T-cell (primary cell): ENCODE results near the gene OGDH. TPM values are rescaled to one million over a fixed set of nuclear protein-coding genes. Genes with fewer than 3 reads are reported as not detected.

ENCODE experiments used
- ATAC-seq, 4 experiments: fragments of 200-7000 bp in 3 of 4; fragments of 150-1000 bp in 1 of 4; cut with Tn5 transposase; replicated peaks in 1 of 4; 1 replicate in 3 of 4; 2 replicates in 1 of 4; pipeline ENCODE4 v1.10.0; 2021; ENCODE audit warnings: moderate library complexity in 3 of 4, mild to moderate bottlenecking in 2 of 4, moderate number of reproducible peaks in 1 of 4
- CTCF ChIA-PET, 2 donors: fragments of 300-600 bp; sonication (Branson Sonifier 250); formaldehyde crosslinking; loops; one replicate each; lab custom pipeline; 2022; ENCODE audit warnings: antibody characterized with exemption in 2 of 2; lab: Charles Lee
- POLR2A ChIA-PET, 2 donors: fragments of 300-600 bp; sonication (Branson Sonifier 250); formaldehyde crosslinking; loops; one replicate each; lab custom pipeline; 2022; ENCODE audit warnings: antibody characterized with exemption in 2 of 2; lab: Charles Lee
- DNase-seq, 35 experiments: peaks; one replicate each; pipeline versions ENCODE4 v3.0.0 to v3.0.0-alpha.2; 2013 to 2023
- H3K27ac ChIP-seq: one replicate; pipeline ENCODE4 v1.5.1; 2013; ENCODE audit warnings: low read length
- H3K27me3 ChIP-seq, 2 experiments: replicated peaks in 1 of 2; 1 replicate in 1 of 2; 2 replicates in 1 of 2; pipeline versions ENCODE4 v1.6.1 to v1.7.0; 2013; ENCODE audit warnings: low read length in 1 of 2, mixed read lengths in 1 of 2; ENCODE audit not compliant: control insufficient read depth in 2 of 2, insufficient read depth in 2 of 2; ENCODE audit errors: extremely low read depth in 1 of 2
- H3K36me3 ChIP-seq, 2 donors: 1 replicate in 1 of 2; 2 replicates in 1 of 2; pipeline versions ENCODE4 v1.6.1 to v1.7.0; 2013; ENCODE audit warnings: low read length in 1 of 2; ENCODE audit not compliant: control insufficient read depth in 2 of 2, insufficient read depth in 1 of 2; ENCODE audit errors: extremely low read depth in 1 of 2
- H3K4me1 ChIP-seq, 2 experiments: 1 replicate in 1 of 2; 2 replicates in 1 of 2; pipeline versions ENCODE4 v1.6.1 to v1.7.0; 2013; ENCODE audit warnings: low read length in 2 of 2, mixed read lengths in 1 of 2; ENCODE audit not compliant: insufficient read depth in 2 of 2, control insufficient read depth in 1 of 2; ENCODE audit errors: extremely low read depth in 1 of 2
- H3K4me3 ChIP-seq, 2 donors: 1 replicate in 1 of 2; 2 replicates in 1 of 2; pipeline versions ENCODE4 v1.5.1 to v1.7.0; 2013; ENCODE audit warnings: mild to moderate bottlenecking in 2 of 2, low read length in 1 of 2, moderate library complexity in 1 of 2; ENCODE audit not compliant: control insufficient read depth in 1 of 2; ENCODE audit errors: extremely low read depth in 1 of 2
- H3K9me3 ChIP-seq: 2 replicates; pipeline ENCODE4 v1.7.0; 2013
- H3K27ac Mint-ChIP-seq, 2 donors: one replicate each; pipeline ENCODE4 v1.8.0; 2020 to 2021; ENCODE audit warnings: mild to moderate bottlenecking in 2 of 2, mixed read lengths in 2 of 2
- H3K27me3 Mint-ChIP-seq, 2 donors: one replicate each; pipeline ENCODE4 v1.8.0; 2021 to 2022; ENCODE audit warnings: mixed read lengths in 2 of 2
- H3K36me3 Mint-ChIP-seq: one replicate; pipeline ENCODE4 v1.8.0; 2021; ENCODE audit warnings: mixed read lengths
- H3K4me1 Mint-ChIP-seq, 3 donors: one replicate each; pipeline ENCODE4 v1.8.0; 2020 to 2022; ENCODE audit warnings: mixed read lengths in 3 of 3, mild to moderate bottlenecking in 1 of 3
- H3K4me3 Mint-ChIP-seq, 3 donors: one replicate each; pipeline ENCODE4 v1.8.0; 2020 to 2022; ENCODE audit warnings: mild to moderate bottlenecking in 3 of 3, mixed read lengths in 3 of 3, moderate library complexity in 3 of 3
- H3K9me3 Mint-ChIP-seq, 3 donors: one replicate each; pipeline ENCODE4 v1.8.0; 2020 to 2022; ENCODE audit warnings: mixed read lengths in 3 of 3
- WGBS: methylation state at CpG from one replicate; pipeline ENCODE4 v1.1.5; 2013; ENCODE audit warnings: missing lambda C conversion rate; ENCODE audit not compliant: insufficient coverage; 5-methylcytosine and 5-hydroxymethylcytosine counted together
- total RNA-seq, 35 experiments: library from RNA in 6 of 35; stranded (reverse) in 6 of 35; fragments of 120-200 nt in 1 of 35; gene quantifications; one replicate each; pipeline versions ENCODE4 v1.2.1 to v1.2.4 and lab custom pipeline; 2013 to 2026

The OGDH gene
- total RNA-seq, 5 donors from 2014 or later (not counting 1 experiment from before 2014, with no cell fraction given) = 58.9 to 113 (median 108) TPM

DNA sequence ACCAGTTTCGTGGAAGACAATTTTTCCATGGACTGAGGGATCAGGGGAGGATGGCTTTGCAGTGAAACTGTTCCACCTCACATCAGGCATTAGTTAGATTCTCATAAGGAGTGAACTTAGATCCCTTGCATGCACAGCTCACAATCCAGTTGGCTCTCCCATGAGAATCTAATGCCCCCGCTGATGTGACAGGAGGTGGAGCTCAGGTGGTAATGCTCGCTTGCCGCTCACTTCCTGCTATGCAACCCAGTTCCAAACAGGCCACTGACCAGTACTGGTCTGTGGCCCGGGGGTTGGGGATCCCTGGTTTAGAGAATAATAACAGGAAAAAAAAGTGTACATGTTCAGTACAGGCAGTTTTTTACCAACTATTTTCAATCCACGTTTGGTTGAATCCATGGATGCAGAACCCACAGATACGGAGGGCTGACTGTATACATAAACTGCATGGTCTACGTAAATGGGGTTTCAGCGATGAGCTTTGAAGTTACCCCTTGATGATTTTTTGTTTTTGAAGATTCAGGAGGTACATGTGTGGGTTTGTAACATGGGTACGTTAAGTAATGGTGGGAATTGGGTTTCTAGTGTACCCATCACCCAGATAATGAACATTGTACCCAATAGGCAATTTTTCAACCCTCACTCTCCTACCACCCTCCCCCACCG, 24.5 kb downstream of the OGDH start:
- no peaks in the 10 kb centered on the region for H3K27me3 Mint-ChIP-seq
- POLR2A ChIA-PET = interaction anchor here (1.0 to 1.7 kb wide), 5 partner anchors 9 to 217 kb away, joined by 3 to 20 read pairs (median 4); partner anchors contain the start of genes DDX56 (in 1 of the 2), H2AZ2 (in 1 of the 2) and OGDH (in 1 of the 2)
- ATAC-seq = peak in 3 of 4 experiments; percentile 10 to 51 (median 25)

DNA sequence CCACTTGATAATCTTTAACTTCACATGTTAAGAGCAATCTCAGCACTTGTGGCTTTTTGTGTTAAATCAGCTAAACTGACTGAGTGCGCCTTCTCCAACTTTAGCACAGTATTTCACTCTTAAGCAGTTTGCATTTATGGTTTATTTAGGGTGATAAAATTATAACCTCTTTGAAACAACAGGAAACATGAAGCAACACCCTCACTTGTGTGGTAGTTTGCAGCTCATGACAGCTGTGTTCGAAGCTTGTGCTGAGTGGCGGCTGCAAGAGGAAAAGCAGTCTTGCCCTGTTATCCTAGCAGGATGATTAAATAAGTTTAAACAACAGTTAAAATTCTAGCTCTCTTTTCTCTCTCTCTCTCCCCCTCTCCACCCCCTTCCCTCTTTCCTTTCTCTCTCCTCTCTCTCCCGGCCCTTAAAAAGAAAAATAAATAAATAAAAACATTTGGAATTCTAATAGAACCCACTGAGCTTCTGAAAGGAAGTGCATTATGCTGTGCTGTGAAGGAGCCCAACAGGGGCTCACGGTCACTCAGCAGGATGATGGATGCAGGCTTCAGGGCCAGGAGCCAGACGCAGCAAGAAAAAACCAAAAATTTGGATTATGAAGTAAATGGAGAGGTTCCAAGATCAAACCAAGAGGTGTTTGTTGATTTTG, 25.2 kb downstream of the OGDH start:
- peaks cover 0 to 6% of the 10 kb centered on the region in 2 donors for H3K36me3 ChIP-seq
- Mint-ChIP-seq H3K4me1 (peaks cover 58 to 82% (median 70%) of the 10 kb centered on the region in 3 donors), H3K27me3 (no peaks in the 10 kb centered on the region), H3K27ac (peak overlapping the region; percentile 98 to 100), H3K9me3 (no peaks in the 10 kb centered on the region), H3K4me3 (peak overlapping the region; percentile 59 to 62 (median 61)), H3K36me3 (peaks cover 22% of the 10 kb centered on the region)
- H3K9me3 ChIP-seq = no peaks in the 10 kb centered on the region
- CTCF ChIA-PET = interaction anchor here in 1 of 2 donors (0.7 to 2.1 kb wide), 6 partner anchors 9 to 504 kb away, joined by 3 to 8 read pairs (median 4); partner anchors contain the start of genes H2AZ2 and OGDH
- peaks cover 16 to 86% of the 10 kb centered on the region in 2 experiments for H3K4me1 ChIP-seq
- H3K4me3 ChIP-seq = no peak overlapping the region
- POLR2A ChIA-PET = interaction anchor here (0.6 to 1.7 kb wide), 7 partner anchors 8 to 217 kb away, joined by 3 to 20 read pairs (median 4); partner anchors contain the start of genes DDX56 (in 1 of the 2), H2AZ2 (in 1 of the 2), OGDH (in 1 of the 2) and TMED4 (in 1 of the 2)
- ATAC-seq = peak; percentile 61 to 73 (median 68)
- 50% methylated on average over 2 of the region's 6 CpGs for WGBS
- peak overlapping the region; percentile 99 for H3K27ac ChIP-seq
- no peaks in the 10 kb centered on the region for H3K27me3 ChIP-seq
- DNase-seq = peak in 34 of 35 experiments; percentile 20 to 77 (median 50)

More for the DNA sequence above, 24.5 kb downstream of the OGDH start:
- peaks cover 16 to 86% of the 10 kb centered on the region in 2 experiments for H3K4me1 ChIP-seq
- CTCF ChIA-PET = interaction anchor here in 1 of 2 donors (0.7 to 2.1 kb wide), 6 partner anchors 9 to 505 kb away, joined by 3 to 8 read pairs (median 4); partner anchors contain the start of genes H2AZ2 and OGDH
- DNase-seq = peak in 7 of 35 experiments; percentile 14 to 47 (median 27)
- peak overlapping the region; percentile 59 to 62 (median 61) for H3K4me3 Mint-ChIP-seq
- H3K9me3 ChIP-seq = no peaks in the 10 kb centered on the region
- H3K27me3 ChIP-seq = no peaks in the 10 kb centered on the region
- H3K27ac ChIP-seq = peak overlapping the region; percentile 99
- peak overlapping the region; percentile 98 to 100 for H3K27ac Mint-ChIP-seq
- peaks cover 64 to 82% (median 70%) of the 10 kb centered on the region in 3 donors for H3K4me1 Mint-ChIP-seq
- 11% methylated on average over 3 of the region's 11 CpGs for WGBS
- H3K36me3 ChIP-seq = peaks cover 0 to 11% of the 10 kb centered on the region in 2 donors
- peaks cover 26% of the 10 kb centered on the region for H3K36me3 Mint-ChIP-seq
- H3K4me3 ChIP-seq = no peak overlapping the region
- no peaks in the 10 kb centered on the region for H3K9me3 Mint-ChIP-seq

DNA sequence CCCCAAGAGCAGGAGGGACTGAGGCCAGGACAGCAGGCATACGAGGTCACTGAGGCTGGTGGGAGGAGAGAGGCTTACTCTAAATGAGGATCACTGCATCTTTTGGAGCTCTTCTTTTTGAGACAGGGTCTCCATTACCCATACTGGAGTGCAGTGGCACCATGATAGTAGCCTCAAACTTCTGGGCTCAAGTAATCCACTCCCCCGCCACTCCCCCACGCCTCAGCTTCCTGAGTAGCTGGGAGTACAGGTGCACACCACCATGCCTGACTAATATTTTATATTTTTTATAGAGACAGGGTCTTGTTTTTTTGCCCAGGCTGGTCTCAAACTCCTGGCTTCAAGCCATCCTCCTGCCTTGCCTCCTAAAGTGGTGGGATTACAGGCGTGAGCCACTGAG, 25.8 kb downstream of the OGDH start:
- Histone ChIP-seq H3K4me1 (peaks cover 16 to 90% of the 10 kb centered on the region in 2 experiments), H3K27ac (peak overlapping the region; percentile 99), H3K4me3 (no peak overlapping the region), H3K27me3 (no peaks in the 10 kb centered on the region), H3K36me3 (peaks cover 0 to 4% of the 10 kb centered on the region in 2 donors), H3K9me3 (no peaks in the 10 kb centered on the region)
- H3K27me3 Mint-ChIP-seq = no peaks in the 10 kb centered on the region
- peaks cover 25% of the 10 kb centered on the region for H3K36me3 Mint-ChIP-seq
- POLR2A ChIA-PET = interaction anchor here (0.6 to 5.1 kb wide), 6 partner anchors 7 to 58 kb away, joined by 3 to 26 read pairs (median 4); partner anchors contain the start of genes DDX56 (in 1 of the 2), OGDH (in 1 of the 2) and TMED4 (in 1 of the 2)
- CTCF ChIA-PET = interaction anchor here in 1 of 2 donors (1.4 to 2.1 kb wide), 3 partner anchors 11 to 216 kb away, joined by 3 to 6 read pairs (median 4); partner anchors contain the start of gene H2AZ2
- peak overlapping the region; percentile 98 to 100 for H3K27ac Mint-ChIP-seq
- DNase-seq = no peak
- H3K9me3 Mint-ChIP-seq = no peaks in the 10 kb centered on the region
- no peak for ATAC-seq
- peaks cover 62 to 86% (median 75%) of the 10 kb centered on the region in 3 donors for H3K4me1 Mint-ChIP-seq
- H3K4me3 Mint-ChIP-seq = peak overlapping the region in 2 of 3 donors; percentile 61 to 62
- WGBS = no CpG with 5 or more reads among the region's 4 CpGs

DNA sequence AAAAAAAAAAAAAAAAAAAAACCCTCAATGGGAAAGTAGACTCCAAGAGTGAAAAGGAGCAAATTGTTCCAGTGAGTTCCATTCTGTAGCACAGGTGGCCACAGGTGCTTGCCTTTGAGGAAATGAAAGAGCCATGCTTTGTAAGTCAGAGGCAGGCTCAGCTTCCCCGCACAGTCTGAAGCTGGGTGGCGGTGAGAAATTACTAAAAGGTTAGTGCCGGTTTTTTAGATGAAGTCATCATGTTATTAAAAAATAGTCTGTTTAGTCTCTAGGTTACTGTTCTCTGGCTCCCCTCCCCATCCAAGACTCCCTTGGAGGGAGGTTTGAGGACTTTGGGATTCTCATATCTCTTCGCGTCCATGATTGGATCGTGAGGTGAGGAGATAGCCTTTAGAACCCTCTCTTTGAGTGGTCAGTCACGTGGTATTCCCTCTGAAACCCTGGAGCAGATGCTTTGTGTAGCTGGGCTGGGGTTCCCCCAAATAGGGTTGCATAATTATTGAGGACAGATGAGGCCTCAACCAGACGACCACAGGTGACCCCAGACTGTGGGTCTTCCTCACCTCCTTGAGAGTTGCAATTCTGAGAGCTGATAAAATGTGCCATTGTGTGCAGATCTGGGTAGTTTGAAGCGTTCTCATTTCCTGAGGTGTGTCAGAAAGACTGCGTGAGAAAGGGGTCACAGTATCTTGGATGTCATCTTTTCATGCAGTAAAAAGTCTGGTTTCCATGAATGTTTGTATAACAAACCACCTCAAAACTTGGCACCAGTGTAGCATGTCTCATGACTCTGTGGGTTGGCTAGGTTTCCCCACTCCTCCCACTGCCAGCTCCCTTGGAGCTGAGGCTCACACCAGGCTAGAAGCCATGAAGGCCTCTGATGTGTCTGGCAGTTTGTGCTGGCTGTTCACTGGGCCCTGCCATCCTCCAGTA, 27.1 kb downstream of the OGDH start:
- Mint-ChIP-seq H3K4me3 (peak overlapping the region in 2 of 3 donors; percentile 10 to 57), H3K4me1 (peaks cover 74 to 95% (median 89%) of the 10 kb centered on the region in 3 donors), H3K36me3 (peaks cover 29% of the 10 kb centered on the region), H3K27me3 (no peaks in the 10 kb centered on the region), H3K9me3 (no peaks in the 10 kb centered on the region), H3K27ac (peak overlapping the region; percentile 98 to 100)
- 64% methylated on average over 4 of the region's 10 CpGs for WGBS
- H3K4me1 ChIP-seq = peaks cover 24 to 100% of the 10 kb centered on the region in 2 experiments
- H3K27ac ChIP-seq = peak overlapping the region; percentile 99
- no peak overlapping the region for H3K4me3 ChIP-seq
- no peaks in the 10 kb centered on the region for H3K36me3 ChIP-seq
- DNase-seq (peak in 33 of 35 experiments; percentile 27 to 84 (median 48)), ATAC-seq (peak; percentile 42 to 56 (median 50))
- POLR2A ChIA-PET = interaction anchor here (0.6 to 5.1 kb wide), 9 partner anchors 10 to 508 kb away, joined by 3 to 26 read pairs (median 3); partner anchors contain the start of gene OGDH (in 1 of the 2)
- no peaks in the 10 kb centered on the region for H3K27me3 ChIP-seq
- H3K9me3 ChIP-seq = no peaks in the 10 kb centered on the region
- CTCF ChIA-PET = interaction anchor here (0.5 to 1.2 kb wide), 4 partner anchors 27 to 521 kb away, joined by 3 to 7 read pairs (median 6); partner anchors contain the start of gene OGDH (in 1 of the 2)

DNA sequence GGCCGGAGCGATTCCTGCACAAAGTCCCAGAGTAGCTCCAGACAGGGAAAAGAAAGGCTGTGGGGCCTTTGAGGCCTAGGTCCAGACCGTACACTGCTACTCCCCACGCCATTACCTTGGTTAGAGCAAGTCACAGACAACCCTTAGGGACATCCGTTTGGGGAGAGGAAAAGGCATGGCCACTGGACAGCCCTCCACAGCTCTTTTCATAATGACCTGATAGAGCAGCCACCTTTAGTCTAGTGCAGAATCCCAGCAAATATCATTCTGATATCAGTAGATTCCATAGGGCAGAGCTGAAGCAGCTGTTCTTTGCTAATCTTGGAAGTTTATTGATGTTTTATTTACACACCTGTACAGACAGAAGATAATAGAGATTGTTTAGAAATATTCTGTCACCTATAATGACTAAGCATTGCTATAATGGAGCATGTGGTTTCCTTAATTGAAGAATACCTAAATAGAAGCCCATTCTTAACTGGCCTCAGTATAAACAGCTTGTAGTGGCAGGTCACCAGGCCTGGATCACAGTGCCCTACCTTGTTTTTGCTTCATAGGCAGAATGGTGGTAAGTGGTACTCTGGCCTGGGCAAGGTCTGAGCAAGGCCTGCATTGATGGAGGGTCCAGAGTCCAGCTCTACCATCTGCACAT, 27.9 kb downstream of the OGDH start:
- Histone ChIP-seq H3K4me1 (peaks cover 32 to 100% of the 10 kb centered on the region in 2 experiments), H3K36me3 (peaks cover 0 to 2% of the 10 kb centered on the region in 2 donors), H3K4me3 (no peak overlapping the region), H3K27ac (peak overlapping the region; percentile 99), H3K27me3 (no peaks in the 10 kb centered on the region), H3K9me3 (no peaks in the 10 kb centered on the region)
- WGBS = 93% methylated on average over 4 of the region's 5 CpGs
- ChIA-PET CTCF (interaction anchor here (0.5 to 1.2 kb wide), 3 partner anchors 28 to 520 kb away, joined by 3 to 7 read pairs (median 4); partner anchors contain the start of gene OGDH (in 1 of the 2)), POLR2A (interaction anchor here (0.6 to 5.1 kb wide), 7 partner anchors 11 to 142 kb away, joined by 3 to 26 read pairs (median 3); partner anchors contain the start of gene OGDH (in 1 of the 2))
- ATAC-seq (no peak), DNase-seq (no peak)
- Mint-ChIP-seq H3K27ac (peak overlapping the region; percentile 98 to 100), H3K27me3 (no peaks in the 10 kb centered on the region), H3K36me3 (peaks cover 23% of the 10 kb centered on the region), H3K4me1 (peaks cover 75 to 97% (median 91%) of the 10 kb centered on the region in 3 donors), H3K9me3 (no peaks in the 10 kb centered on the region), H3K4me3 (peak overlapping the region in 2 of 3 donors; percentile 10 to 57)
